Measurements from ENCODE around the gene TEX36.
A peak's percentile ranks its signal among the peaks of the same experiment; 100 is the strongest.

Gene TEX36

DNA sequence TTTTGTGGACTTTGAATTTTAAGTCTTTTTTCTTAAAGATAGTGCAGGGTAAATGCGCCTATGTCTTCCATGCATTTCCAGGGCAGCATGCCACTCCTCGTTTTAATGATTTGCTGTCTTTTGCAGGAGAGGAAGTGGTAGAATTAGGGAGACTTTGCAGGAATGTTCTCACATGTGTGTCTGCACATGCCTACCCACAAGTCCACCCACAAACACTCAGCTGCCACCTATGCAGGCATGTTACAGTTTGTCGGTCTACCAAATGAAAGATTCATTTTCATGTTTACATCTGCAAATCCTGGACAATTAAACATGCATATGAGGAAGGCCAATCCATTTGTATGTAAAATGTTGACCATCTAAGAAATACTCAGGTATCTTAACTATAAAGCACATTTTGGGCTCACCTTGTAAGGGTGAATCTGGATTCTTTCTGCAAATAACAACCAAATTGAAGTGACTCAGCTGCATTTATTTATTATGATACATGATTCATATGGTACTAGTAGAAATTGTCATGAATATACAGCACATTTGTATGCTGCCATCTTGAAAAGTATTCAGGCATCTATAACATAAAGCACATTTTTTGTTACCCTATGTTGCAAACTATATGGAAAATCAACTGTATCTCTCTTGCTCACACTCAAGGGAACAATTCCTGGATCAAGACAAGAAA lies 4.7 kb upstream of the TEX36 start:
- no peak for DNase-seq (ENCODE audit: low read depth)
- no peak for TF ChIP-seq MYC (IDR thresholded peaks at IDR 0.05; ENCODE audit: low read depth, low read length)
- TF ChIP-seq, protein P1, sequence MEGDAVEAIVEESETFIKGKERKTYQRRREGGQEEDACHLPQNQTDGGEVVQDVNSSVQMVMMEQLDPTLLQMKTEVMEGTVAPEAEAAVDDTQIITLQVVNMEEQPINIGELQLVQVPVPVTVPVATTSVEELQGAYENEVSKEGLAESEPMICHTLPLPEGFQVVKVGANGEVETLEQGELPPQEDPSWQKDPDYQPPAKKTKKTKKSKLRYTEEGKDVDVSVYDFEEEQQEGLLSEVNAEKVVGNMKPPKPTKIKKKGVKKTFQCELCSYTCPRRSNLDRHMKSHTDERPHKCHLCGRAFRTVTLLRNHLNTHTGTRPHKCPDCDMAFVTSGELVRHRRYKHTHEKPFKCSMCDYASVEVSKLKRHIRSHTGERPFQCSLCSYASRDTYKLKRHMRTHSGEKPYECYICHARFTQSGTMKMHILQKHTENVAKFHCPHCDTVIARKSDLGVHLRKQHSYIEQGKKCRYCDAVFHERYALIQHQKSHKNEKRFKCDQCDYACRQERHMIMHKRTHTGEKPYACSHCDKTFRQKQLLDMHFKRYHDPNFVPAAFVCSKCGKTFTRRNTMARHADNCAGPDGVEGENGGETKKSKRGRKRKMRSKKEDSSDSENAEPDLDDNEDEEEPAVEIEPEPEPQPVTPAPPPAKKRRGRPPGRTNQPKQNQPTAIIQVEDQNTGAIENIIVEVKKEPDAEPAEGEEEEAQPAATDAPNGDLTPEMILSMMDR (IDR thresholded peaks at IDR 0.05; ENCODE audit: low read depth, low read length) = no peak
- TF ChIP-seq, protein P2, sequence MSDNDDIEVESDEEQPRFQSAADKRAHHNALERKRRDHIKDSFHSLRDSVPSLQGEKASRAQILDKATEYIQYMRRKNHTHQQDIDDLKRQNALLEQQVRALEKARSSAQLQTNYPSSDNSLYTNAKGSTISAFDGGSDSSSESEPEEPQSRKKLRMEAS (IDR thresholded peaks at IDR 0.05; ENCODE audit: low read depth, low read length) = no peak
- TF ChIP-seq POLR2A (IDR thresholded peaks at IDR 0.05; ENCODE audit: extremely low read depth, insufficient read length) = no peak
- H3K4me3 ChIP-seq (ENCODE audit: low read depth, low read length) = no peak overlapping the region

DNA sequence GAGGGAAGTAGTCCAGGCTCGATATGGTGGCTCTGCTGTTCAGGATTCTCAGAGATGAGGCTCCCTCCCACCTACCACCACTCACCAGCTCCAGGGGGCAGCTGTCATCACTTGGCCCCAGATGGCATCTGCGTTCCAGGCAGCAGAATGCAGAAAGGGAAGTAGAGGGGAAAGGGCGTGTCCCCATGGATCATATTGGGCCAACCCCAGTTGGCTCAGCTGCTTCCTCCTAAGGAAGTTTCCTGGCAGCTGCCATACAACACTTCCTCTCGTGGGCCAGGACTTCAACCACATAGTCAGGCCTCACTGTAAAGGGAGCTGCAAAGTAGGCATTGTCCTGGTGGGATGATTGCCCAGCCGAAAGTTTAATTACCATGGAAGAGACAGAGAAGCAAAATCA lies 1.6 kb upstream of the TEX36 start:
- DNase-seq (ENCODE audit: low read depth) = peak; percentile 46
- no peak for TF ChIP-seq MYC (IDR thresholded peaks at IDR 0.05; ENCODE audit: low read depth, low read length)
- TF ChIP-seq POLR2A (IDR thresholded peaks at IDR 0.05; ENCODE audit: extremely low read depth, insufficient read length) = no peak
- TF ChIP-seq, protein P1 (IDR thresholded peaks at IDR 0.05; ENCODE audit: low read depth, low read length) = no peak
- TF ChIP-seq, protein P2 (IDR thresholded peaks at IDR 0.05; ENCODE audit: low read depth, low read length) = no peak
- H3K4me3 ChIP-seq (ENCODE audit: low read depth, low read length) = no peak overlapping the region

DNA sequence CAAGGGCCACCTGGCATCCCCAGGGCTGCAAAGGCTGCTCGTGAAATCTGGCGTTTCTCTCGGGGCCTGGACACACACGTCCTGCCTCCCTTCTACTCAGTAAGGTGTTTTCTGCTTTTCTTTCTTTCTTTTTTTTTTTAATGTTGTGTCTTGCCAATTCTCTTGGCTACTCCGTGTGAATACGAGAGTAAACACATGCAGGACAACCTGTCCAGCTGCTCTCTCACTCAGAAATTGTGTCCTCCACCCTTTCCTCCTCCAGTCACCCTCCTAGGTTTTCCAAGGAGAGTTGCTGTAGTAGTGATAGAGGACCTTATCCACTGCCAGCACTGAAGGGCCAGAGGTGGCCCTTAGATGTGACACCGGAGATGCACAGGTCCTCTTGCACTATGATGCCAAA lies 858 bp upstream of the TEX36 start:
- TF ChIP-seq, protein P2 (IDR thresholded peaks at IDR 0.05; ENCODE audit: low read depth, low read length) = no peak
- TF ChIP-seq POLR2A (IDR thresholded peaks at IDR 0.05; ENCODE audit: extremely low read depth, insufficient read length) = no peak
- TF ChIP-seq, protein P1 (IDR thresholded peaks at IDR 0.05; ENCODE audit: low read depth, low read length) = no peak
- no peak for TF ChIP-seq MYC (IDR thresholded peaks at IDR 0.05; ENCODE audit: low read depth, low read length)
- H3K4me3 ChIP-seq (ENCODE audit: low read depth, low read length) = no peak overlapping the region
- no peak for DNase-seq (ENCODE audit: low read depth)

DNA sequence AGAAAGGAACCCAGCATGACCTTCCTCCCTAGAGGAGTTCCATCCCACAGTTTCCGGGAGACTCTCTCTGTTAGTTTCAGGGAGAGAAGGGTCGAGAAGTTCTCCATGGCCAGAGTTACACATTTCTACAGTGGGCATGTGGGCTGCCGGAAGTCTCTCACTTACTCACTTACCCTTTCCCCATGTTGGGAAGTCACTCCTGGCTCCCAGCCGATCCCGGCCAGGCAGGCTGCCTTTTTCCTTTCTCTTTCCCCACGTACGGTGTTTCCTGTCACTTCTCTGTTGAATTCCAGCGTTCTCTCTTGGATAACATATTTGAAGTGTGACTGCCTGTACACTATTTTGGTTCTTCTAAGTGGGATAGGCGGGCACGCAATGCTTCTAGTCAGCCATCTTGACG lies 3.5 kb downstream of the TEX36 start:
- no peak overlapping the region for H3K4me3 ChIP-seq (ENCODE audit: low read depth, low read length)
- no peak for DNase-seq (ENCODE audit: low read depth)
- TF ChIP-seq, protein P2 (IDR thresholded peaks at IDR 0.05; ENCODE audit: low read depth, low read length) = no peak
- TF ChIP-seq, protein P1 (IDR thresholded peaks at IDR 0.05; ENCODE audit: low read depth, low read length) = no peak
- no peak for TF ChIP-seq MYC (IDR thresholded peaks at IDR 0.05; ENCODE audit: low read depth, low read length)
- no peak for TF ChIP-seq POLR2A (IDR thresholded peaks at IDR 0.05; ENCODE audit: extremely low read depth, insufficient read length)

DNA sequence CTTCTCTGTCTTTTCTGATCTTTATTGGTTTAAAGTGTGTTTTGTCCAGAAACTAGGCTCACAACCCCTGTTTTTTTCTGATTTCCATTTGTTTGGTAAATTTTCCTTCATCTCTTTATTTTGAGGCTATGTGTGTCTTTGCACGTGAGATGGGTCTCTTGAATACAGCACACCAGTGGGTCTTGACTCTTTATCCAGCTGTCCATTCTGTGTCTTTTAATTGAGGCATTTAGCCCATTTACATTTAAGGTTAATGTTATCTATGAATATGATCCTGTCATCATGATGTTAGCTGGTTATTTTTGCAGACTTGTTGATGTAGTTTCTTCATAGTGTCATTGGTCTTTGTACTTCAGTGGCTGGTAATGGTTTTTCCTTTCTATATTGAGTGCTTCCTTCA lies 10.1 kb downstream of the TEX36 start:
- H3K4me3 ChIP-seq (ENCODE audit: low read depth, low read length) = no peak overlapping the region
- no peak for DNase-seq (ENCODE audit: low read depth)
- TF ChIP-seq, protein P1 (IDR thresholded peaks at IDR 0.05; ENCODE audit: low read depth, low read length) = no peak
- TF ChIP-seq POLR2A (IDR thresholded peaks at IDR 0.05; ENCODE audit: extremely low read depth, insufficient read length) (no peak), MYC (IDR thresholded peaks at IDR 0.05; ENCODE audit: low read depth, low read length) (no peak)
- TF ChIP-seq, protein P2 (IDR thresholded peaks at IDR 0.05; ENCODE audit: low read depth, low read length) = no peak
